ENCODE measurements around the gene TNFAIP8L1.

GRCh38 chr19:4593409-4593851 lies 45.9 kb upstream of the TNFAIP8L1 start:
- TF ChIP-seq CTCF (IDR thresholded peaks at IDR 0.05) (no peak), POLR2A (IDR thresholded peaks at IDR 0.05) (no peak), POLR2AphosphoS5 (IDR thresholded peaks at IDR 0.05) (no peak)
